HG02884 (cell line): ENCODE measurements around the gene EXD3.
"Not testable (repeated sequence)": the region's sequence is repeated elsewhere in the genome, so short reads cannot be mapped to it uniquely, and the experiment has no call there.

Experiments
- ATAC-seq: cut with Tn5 transposase; IDR thresholded peaks from one replicate; pipeline ENCODE4 v1.9.1; 2021; ENCODE audit warnings: mild to moderate bottlenecking, moderate library complexity; ENCODE audit not compliant: unreplicated experiment

Gene EXD3

DNA sequence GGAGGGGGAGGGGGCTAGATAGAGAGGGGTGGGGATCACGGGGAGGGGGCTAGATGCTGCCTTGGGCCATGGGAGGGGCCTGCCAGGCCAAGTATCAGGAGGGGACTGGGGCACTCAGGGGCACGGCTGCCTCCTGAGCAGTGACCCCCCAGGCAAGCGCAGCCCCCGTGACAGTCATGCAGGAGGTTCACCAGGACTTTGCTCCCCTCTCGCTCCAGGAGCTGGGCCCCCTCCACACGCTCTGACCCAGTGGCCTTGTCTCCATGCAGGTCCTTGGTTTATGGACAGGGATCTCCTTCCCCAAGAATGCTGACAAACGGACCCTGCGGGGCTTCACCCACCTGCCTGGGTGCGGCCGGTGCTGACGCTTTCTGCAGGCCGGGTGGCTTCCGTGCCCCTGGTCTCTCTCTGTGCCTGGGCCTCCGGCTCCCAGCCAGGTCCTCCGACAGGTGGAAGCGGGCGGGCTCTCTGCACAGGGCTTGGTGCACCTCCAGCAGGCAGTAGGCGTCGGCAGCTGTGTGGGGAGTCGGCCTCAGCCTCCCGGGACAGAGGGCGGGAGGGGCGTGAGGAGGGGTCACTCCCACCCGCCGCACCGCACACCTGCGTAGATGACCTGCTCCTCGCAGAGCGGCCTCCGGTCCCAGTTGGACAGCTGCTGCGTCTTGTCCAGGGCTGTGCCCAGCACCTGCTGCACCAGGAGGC, 74.0 kb downstream of the EXD3 start:
- ATAC-seq, result no peak

DNA sequence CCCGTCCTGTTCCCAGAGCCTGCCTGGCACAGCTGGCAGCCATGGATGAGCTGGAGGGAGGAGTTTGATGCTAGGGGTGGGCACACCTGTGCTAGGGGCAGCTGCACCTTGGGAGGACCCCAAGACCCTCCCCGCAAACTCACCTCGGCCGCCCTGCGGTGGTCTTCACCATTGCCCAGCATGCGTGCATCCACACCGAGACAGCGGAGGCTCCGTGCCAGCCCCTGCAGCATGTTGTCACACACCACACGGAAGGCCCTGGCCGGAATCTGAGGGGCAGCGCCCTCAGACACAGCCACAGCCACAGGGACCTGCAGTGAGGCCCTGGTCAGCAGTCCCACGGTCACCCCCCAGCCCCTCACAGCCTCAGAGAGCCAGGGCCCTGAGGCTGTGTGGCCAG, 75.0 kb downstream of the EXD3 start:
- no peak for ATAC-seq

DNA sequence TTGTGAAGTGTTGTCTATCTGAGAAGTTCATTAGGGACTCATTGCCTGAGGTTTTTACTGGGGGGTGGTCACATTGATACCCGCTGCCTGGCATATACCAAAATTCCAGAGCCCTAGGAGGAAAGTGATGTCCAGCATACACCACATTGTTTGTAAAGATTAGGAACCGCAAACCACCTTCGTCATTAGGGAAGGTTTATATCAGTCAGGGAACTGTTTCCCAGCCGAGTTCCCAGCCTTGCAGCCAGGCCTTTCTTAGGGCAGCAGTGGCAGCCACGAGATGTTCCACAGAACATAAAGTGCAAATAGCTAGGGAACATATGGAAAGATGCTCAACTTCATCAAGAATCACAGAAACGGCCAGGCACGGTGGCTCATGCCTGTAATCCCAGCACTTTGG, 80.5 kb downstream of the EXD3 start:
- ATAC-seq, result no peak

DNA sequence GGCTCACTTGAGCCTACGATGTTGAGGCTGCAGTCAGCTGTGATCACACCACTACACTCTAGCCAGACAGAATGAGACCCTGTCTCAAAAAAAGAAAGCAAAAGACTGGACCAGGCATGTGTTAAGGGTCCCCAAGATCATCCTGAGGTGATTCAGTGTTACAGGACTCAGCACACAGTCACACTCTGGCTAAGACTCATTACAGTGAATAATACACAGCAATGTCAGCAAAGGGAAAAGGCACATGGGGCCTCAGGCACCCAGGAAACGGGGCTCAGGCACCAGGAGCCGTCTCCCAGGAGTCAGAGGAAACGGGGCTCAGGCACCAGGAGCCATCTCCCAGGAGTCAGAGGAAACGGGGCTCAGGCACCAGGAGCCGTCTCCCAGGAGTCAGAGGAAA, 81.7 kb downstream of the EXD3 start:
- ATAC-seq, result no peak

DNA sequence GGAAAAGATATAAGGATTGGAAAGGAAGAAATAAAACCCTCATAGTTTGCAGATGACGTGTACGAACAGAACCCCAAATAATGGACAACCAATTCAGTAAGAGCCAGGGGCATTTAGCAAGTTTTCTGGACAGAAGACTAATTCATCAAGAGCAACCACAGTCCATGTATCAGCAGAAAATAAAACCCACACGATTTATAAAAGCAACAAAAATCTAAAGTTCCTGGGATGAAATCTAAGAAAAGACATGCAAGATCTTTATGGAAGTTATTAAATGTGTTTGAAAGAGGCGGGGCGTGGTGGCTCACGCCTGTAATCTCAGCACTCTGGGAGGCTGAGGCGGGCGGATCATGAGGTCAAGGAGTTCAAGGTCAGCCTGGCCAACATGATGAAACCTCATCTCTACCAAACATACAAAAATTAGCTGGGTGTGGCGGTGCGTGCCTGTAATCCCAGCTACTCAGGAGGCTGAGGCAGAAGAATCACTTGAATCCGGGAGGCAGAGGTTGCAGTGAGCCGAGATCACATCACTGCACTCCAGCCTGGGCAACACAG, 83.0 kb downstream of the EXD3 start:
- ATAC-seq, result not testable (repeated sequence)

DNA sequence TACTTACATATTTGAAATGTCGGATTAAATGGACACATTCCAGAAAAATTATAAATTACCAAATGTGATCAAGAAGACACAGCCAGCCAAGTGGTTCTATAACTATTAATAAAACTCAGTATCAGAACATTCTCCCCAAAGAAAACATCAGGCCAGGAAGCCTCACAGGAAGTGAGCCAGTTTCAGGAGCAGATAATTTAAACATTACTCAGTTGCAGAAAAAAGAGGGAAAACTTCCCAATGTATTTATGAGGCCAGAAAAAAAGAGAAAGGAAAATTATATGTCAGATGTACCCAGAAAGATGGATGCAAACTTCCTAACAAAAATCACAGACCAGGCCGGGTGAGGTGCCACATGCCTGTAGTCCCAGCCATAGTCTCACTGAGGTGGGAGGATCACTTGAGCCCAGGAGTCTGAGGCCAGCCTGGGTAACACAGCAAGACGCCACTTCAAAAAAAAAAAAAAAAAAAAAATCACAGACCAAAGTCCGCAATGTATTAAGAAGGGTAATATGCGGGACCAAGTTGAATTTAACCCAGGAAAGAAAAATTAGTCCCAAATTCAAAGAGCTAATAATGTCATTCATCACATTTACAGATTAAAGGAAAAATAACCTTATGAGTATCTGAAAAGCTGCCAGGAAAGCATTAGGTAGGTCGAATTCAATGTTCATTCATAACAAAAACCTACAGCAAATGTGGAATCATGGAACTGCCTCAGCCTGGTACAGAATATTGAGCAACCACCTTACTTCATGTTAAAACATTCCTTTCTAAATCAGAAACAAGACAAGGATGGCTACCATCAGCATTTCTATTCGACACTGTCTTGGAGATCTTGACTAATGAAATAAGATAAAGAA, 83.7 kb downstream of the EXD3 start:
- ATAC-seq, result no peak

DNA sequence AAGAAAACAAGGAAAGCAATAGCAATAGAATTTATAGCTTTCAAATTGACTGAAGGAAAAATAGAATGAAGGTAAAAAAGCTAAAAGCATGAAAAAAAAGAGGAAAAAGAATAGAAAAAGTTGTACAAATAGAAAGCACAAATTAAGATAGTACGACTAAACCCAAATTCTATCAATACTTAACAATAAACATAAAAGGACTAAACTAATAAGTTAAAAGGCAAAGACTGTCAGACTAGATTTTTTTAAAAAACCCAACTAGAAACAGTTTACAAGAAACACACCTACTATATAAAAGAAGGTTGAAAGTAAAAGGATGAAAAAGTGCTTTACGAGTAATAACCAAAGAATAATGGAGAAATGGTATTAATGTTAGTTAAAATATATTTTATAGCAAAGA, 86.2 kb downstream of the EXD3 start:
- no peak for ATAC-seq

DNA sequence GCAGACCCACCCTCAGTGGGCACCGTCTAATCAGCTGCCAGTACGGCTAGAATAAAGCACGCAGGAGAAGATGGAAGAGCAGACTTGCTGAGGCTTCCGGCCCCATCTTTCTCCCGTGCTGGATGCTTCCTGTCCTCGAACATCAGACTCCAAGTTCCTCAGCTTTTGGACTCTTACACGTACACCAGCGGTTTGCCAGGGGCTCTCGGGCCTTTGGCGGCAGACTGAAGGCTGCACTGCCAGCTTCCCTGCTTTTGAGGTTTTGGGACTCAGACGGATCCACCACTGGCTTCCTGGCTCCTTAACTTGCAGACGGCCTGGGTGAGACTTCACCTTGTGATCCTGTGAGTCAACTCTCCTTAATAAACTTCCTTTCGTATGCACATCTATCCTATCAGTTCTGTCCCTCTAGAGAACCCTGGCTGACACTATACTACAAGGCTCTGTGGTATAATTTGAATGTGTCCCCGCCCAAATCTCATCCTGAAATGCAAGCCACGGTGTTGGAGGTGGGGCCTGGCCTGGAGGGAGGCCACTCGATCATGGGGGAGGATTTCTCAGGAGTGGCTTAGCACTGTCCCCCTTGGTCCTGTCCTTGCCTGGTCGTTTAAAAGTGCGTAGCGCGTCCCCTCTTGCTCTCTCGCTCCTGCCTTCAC, 89.8 kb downstream of the EXD3 start:
- ATAC-seq, result no peak

DNA sequence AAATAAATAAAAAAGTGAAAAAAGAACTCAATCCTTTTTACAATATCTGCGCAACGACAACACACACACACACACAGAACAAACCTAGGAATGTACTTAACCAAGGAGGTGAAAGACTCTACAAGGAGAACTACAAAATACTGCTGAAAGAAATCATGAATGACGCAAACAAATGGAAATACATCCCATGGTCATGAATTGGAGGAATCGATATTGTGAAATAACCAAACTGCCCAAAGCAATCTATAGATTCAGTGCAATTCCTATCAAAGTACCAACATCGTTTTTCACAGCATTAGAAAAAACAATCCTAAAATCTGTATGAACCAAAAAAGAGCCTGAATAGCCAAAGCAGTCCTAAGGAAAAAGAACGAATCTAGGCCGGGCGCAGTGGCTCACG, 91.0 kb downstream of the EXD3 start:
- ATAC-seq, result no peak

DNA sequence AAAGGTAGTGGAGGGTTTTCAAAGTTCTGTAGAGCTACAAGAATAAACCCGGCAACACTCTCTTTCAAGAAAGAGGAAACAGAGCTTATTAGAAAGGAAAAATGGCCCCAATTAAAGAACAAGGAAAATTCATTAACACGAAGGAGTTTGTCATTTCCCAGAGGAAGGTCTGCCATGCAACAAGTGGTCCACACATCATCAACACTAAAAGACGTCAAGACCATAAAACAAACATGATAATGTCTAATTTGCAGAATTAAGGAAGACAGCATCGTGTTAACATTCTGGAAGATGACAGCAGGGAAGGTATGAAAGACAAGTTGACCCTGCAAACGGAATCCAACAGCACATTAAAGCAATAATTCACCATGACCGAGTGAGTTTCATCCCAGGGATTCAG, 92.3 kb downstream of the EXD3 start:
- ATAC-seq, result no peak

DNA sequence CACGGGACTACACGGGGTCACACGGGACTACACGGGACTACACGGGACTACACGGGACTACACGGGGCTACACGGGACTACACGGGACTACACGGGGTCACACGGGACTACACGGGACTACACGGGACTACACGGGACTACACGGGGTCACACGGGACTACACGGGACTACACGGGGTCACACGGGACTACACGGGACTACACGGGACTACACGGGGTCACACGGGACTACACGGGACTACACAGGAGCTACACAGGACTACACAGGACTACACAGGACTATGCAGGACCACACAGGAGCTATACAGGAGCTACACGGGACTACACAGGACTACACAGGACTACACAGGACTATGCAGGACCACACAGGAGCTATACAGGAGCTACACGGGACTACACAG, 93.4 kb downstream of the EXD3 start:
- ATAC-seq, result not testable (repeated sequence)

DNA sequence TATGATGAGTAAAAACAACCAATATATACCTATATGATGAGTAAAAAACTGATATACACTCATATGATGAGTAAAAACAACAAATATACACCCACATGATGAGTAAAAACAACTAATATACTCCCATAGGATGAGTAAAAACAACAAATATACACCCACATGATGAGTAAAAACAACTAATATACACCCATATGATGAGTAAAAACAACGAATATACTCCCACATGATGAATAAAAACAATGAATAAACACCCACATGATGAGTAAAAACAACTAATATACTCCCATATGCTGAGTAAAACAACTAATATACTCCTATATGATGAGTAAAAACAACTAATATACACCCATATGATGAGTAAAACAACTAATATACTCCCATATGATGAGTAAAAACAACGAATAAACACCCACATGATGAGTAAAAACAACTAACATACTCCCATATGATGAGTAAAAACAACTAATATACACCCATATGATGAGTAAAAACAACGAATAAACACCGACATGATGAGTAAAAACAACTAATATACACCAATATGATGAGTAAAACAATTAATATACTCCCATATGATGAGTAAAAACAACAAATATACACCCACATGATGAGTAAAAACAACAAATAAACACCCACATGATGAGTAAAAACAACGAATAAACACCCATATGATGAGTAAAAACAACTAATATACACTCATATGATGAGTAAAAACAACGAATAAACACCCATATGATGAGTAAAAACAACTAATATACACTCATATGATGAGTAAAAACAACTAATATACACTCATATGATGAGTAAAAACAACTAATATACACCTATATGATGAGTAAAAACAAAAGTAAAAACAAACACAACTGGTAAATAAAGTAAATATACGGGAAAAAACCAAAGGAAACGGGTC, 95.1 kb downstream of the EXD3 start:
- not testable (repeated sequence) for ATAC-seq

DNA sequence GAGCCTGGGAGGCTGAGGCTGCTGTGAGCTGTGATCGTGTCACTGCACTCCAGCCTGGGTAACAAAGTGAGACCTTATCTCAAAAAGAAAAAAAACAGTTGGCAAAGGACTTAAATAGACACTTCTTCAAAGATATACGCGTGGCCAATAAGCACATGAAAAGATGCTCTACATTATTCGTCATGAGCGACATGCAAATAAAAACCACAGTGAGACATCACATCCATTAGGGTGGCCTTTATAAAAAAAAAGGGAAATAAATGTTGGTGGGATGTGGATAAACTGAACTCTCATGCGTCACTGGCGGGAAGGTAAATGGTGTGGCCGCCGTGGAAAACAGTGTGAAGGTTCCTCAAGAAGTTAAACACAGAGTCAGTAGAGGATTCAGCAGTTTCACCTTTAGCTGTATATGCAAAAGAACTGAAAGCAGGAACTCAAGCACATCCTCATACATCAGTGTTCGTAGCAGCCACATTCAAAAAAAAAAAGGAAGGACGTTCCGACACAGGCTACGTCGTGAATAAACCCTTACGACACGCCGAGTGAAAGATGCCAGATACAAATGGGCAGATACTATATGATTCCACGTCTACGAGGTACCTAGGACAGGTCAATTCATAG, 96.4 kb downstream of the EXD3 start:
- ATAC-seq, result no peak

DNA sequence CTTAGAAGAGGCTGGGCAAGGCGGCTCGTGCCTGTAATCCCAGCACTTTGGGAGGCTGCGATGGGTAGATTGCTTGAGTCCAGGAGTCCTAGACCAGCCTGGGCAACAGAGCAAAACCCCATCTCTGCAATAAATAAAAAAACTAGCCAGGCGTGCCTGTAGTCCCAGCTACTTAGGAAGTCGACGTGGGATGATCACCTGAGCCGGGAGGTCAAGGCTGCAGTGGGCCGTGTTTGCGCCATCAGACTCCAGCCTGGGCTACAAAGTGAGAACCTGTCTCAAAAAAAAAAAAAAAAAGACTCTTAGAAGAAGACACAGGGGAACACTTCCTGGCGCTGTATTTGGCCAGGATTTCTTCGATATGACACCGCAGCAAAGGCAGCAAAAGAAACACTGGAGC, 97.2 kb downstream of the EXD3 start:
- ATAC-seq, result no peak

DNA sequence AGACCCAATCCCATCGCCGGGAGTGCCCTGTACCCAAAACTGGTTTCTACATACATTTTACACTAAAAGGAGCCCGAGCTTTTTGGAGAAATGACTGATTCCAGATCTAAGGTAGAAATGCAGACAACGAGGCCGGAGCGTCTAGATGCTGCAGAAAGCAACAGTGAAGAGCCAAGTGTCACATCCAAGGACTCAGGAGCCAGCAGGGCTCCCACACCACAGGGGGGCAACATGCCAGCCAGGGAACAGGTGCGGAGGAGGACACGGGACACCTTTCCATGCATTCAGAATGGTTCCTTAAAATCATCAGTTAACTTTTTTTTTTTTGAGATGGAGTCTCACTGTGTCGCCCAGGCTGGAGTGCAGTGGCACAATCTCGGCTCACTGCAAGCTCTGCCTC, 97.8 kb downstream of the EXD3 start:
- no peak for ATAC-seq

DNA sequence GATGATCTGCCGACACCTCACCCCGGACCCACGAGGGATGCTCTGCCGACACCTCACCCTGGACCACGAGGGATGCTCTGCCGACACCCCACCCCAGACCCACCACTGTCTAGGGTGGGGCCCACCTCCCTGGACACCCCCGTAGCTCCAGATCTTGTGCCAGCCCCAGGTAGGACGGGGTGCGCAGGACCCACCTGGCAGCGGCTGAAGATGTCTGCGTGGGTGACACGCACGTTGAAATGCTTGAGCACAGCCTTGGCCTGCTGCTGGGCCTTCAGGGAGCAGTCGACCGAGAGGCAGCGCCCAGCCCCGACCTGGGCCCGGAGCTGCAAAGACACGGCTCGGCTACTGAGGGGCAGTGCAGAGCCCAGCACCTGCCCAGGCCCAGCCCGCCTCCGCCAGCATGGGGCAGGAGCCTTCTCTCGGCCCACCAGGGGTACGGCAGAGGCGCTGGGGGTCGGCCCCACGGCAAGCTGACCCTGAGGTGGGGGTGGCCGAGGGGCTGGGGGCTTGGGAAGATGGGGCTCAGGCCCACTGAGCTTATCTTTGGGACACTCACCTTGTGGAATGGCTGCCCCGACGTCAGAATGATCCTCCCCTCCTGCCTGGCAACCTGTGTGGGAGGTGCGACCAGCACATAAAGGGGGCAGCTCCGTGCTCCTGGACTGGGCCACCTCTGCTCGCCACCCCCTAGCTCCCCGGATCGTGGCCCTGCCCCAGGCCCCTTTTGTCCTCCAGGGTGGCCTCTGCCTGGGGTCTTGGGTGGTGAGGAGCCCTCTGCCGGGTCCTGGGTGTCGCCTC, 99.2 kb downstream of the EXD3 start:
- ATAC-seq, result no peak

DNA sequence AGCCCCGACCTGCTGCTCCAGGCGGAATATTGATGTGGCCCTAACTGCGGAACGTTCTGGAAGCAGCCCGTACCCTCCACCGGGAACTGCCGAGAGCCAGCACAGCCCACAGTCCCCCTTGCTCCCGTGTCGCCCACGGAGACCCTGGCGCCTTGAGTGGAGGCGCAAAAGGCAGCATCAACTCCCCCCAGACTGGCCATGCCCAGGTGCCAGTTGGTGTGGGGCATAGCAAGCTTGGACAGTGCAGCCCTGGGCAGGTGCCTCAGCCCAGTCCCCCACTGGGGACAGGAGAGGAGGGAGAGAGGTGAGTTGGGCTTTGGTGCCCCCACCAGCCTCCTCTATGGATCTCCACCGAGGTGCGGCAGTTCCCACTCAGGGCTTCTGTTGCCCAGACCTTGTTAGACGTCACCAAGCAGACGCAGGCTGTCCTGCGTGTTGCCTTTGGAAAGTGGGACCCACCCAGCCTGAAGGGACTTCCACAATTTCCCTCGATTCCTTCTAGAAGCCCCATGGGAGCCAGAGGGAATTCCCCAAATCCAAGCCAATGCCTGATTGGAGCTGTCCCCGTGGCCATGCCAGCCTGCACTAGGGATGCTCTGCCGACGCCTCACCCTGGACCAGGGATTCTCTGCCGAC, 101.1 kb downstream of the EXD3 start:
- no peak for ATAC-seq

DNA sequence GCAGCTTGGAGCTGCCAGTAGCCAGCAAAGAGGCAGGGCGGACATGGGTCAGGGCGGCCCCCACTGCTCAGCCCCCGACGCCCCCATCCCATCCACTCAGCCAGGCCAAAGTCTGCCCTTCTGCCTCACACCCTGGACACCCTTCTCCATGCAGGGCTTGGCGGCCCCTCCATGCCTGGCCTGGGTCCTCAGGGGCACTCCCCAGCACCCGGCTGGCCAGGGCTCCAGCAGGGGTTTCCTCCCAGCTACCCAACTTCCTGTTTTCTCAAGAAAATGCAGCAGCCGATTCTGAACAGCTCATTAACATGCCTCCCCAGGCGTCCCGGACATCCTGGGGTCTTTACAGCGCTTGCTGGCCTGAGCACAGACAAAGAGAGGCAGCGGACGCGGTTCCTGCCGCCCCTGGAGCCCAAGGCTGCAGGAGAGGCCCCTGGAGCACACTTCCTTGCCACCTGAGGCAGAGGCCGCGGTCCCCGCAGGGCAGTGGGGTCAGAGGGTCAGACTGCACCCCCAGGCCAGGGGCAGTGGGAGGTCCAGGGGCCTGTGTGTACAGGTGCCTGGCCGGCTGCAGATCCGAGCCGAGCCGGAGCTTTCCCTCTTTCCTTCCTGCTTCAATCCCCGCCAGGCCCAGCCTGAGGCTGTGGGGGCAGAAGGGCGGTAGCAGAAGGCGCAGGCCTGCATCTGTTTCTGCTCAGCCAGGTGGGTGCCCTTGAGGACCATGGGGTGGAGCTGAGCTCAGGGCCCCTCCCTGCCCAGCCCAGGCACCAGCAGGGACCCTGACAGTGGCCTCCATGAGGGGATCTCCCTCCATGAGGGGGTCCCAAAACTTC, 102.2 kb downstream of the EXD3 start:
- ATAC-seq, result no peak
